Panc1 (cell line): ENCODE data around the gene DYRK1A. TPM values are rescaled to one million over a fixed set of nuclear protein-coding genes. Genes with fewer than 3 reads are reported as not detected.

ENCODE experiments used
- ATAC-seq: fragments of 200-7000 bp; cut with Tn5 transposase; 2 replicates; pipeline ENCODE4 v1.9.1; 2020; ENCODE audit warnings: mild to moderate bottlenecking, moderate library complexity
- BruUV-seq: library from RNA; stranded (reverse); fragments of 400-500 nt; replicated peaks from 2 replicates; lab custom pipeline; 2021; lab: Mats Ljungman, UMichigan
- CTCF ChIA-PET: fragments of 300-600 bp; sonication (Branson Sonifier 250); formaldehyde crosslinking; loops from one replicate; lab custom pipeline; 2022; ENCODE audit warnings: antibody characterized with exemption; lab: Charles Lee
- POLR2A ChIA-PET: fragments of 300-600 bp; sonication (Branson Sonifier 250); formaldehyde crosslinking; loops from one replicate; lab custom pipeline; 2022; ENCODE audit warnings: antibody characterized with exemption; lab: Charles Lee
- DNase-seq: peaks from one replicate; pipeline ENCODE4 v3.0.0-alpha.2; 2010; ENCODE audit warnings: low read depth, low spot score
- H3K27ac ChIP-seq: 2 replicates; pipeline ENCODE4 v1.5.1; 2011; ENCODE audit warnings: mild to moderate bottlenecking, low read length, inconsistent platforms
- H3K27me3 ChIP-seq: fragments of 200-500 bp; sonication (Bioruptor generic); 2 replicates; pipeline ENCODE4 v1.6.0; 2014; ENCODE audit warnings: low read length, inconsistent platforms; ENCODE audit not compliant: control insufficient read depth, insufficient read depth
- H3K36me3 ChIP-seq: fragments of 200-500 bp; sonication (Bioruptor generic); 2 replicates; pipeline ENCODE4 v1.5.1; 2014; ENCODE audit warnings: inconsistent platforms, mild to moderate bottlenecking, low read length, moderate library complexity; ENCODE audit not compliant: control insufficient read depth, insufficient read depth
- H3K4me1 ChIP-seq: 2 replicates; pipeline ENCODE4 v1.5.1; 2011; ENCODE audit warnings: inconsistent platforms, mild to moderate bottlenecking, low read length, moderate library complexity; ENCODE audit not compliant: control insufficient read depth, insufficient read depth
- H3K4me3 ChIP-seq, 2 experiments: 2 replicates each; pipeline ENCODE4 v1.5.1; 2011 to 2012; ENCODE audit warnings: low read depth in 2 of 2, low read length in 2 of 2, mild to moderate bottlenecking in 2 of 2, inconsistent platforms in 1 of 2, moderate library complexity in 1 of 2
- H3K9me3 ChIP-seq: fragments of 200-500 bp; sonication (Bioruptor generic); 2 replicates; pipeline ENCODE4 v1.5.1; 2014; ENCODE audit warnings: low read depth, mild to moderate bottlenecking, inconsistent platforms, low read length, moderate library complexity; ENCODE audit not compliant: control insufficient read depth, insufficient read depth
- CTCF ChIP-seq: fragments of 450-650 bp; IDR thresholded peaks from 2 replicates; pipeline ENCODE4 v1.5.1; 2017; ENCODE audit warnings: mild to moderate bottlenecking
- POLR2AphosphoS5 ChIP-seq: IDR thresholded peaks from 2 replicates; pipeline ENCODE4 v1.6.1; 2012; ENCODE audit warnings: mild to moderate bottlenecking, low read depth, low read length, moderate library complexity
- REST ChIP-seq, 2 experiments: IDR thresholded peaks; 2 replicates each; pipeline ENCODE4 v1.6.1; 2011 to 2012; ENCODE audit warnings: low read depth in 2 of 2, control low read depth in 1 of 2, low read length in 1 of 2, mild to moderate bottlenecking in 1 of 2, moderate library complexity in 1 of 2; ENCODE audit not compliant: insufficient read depth in 1 of 2
- SIN3A ChIP-seq: IDR thresholded peaks from 2 replicates; pipeline ENCODE4 v1.6.1; 2012; ENCODE audit warnings: low read depth, mild to moderate bottlenecking, low read length, moderate library complexity, borderline replicate concordance; ENCODE audit not compliant: insufficient read depth
- TCF7L2 ChIP-seq: IDR thresholded peaks from 2 replicates; pipeline ENCODE4 v1.6.1; 2011; ENCODE audit warnings: mild to moderate bottlenecking, low read depth, low read length, inconsistent platforms
- in situ Hi-C: cut with HindIII; loops from 2 replicates; pipeline ENCODE4 v1.10.0; 2016; ENCODE audit warnings: low sequenced_read_pairs, low pct_unique_long_range_greater_than_20kb
- intact Hi-C: fragments of 100-400 bp; cut with micrococcal nuclease; formaldehyde crosslinking; loops from one replicate; pipeline ENCODE4 v1.10.0; 2022; ENCODE audit not compliant: unreplicated experiment
- total RNA-seq: library from RNA; stranded (reverse); gene quantifications from one replicate; pipeline ENCODE4 v1.2.1, GENCODE V29; 2021; ENCODE audit not compliant: unreplicated experiment

Gene DYRK1A
- total RNA-seq, 1 experiment from 2014 or later, result 36.1 TPM

- Histone ChIP-seq H3K9me3 (no peaks in the 10 kb centered on the region), H3K4me1 (no peaks in the 10 kb centered on the region), H3K36me3 (peaks cover 22% of the 10 kb centered on the region), H3K27me3 (no peaks in the 10 kb centered on the region), H3K27ac (no peak overlapping the region), H3K4me3 (no peak overlapping the region)
- ATAC-seq (no peak), DNase-seq (no peak)
- ChIA-PET POLR2A (no interaction called here), CTCF (no interaction called here)
- intact Hi-C loops, result no loop called here
- in situ Hi-C loops, result no loop called here
- BruUV-seq, result no TSS peak
- TF ChIP-seq TCF7L2 (no peak), POLR2AphosphoS5 (no peak), SIN3A (no peak), REST (IDR thresholded peaks at IDR 0.05; ENCODE audit: insufficient read depth in 1 of 2, low read depth in 2 of 2, low read length in 1 of 2) (no peak), CTCF (no peak)
These were observed 143.3 kb downstream of the DYRK1A start for GRCh38 chr21:37509802-37510393.

- Histone ChIP-seq H3K4me3 (no peak overlapping the region), H3K36me3 (peaks cover 18% of the 10 kb centered on the region; the same call in 1 of the 2 replicates), H3K27me3 (no peaks in the 10 kb centered on the region), H3K27ac (no peak overlapping the region), H3K9me3 (no peaks in the 10 kb centered on the region), H3K4me1 (no peaks in the 10 kb centered on the region)
- intact Hi-C loops, result no loop called here
- no TSS peak for BruUV-seq
- no peak for ATAC-seq
- TF ChIP-seq TCF7L2 (no peak), POLR2AphosphoS5 (no peak), CTCF (no peak), REST (IDR thresholded peaks at IDR 0.05; ENCODE audit: insufficient read depth in 1 of 2, low read depth in 2 of 2, low read length in 1 of 2) (no peak), SIN3A (no peak)
- DNase-seq, result no peak
- POLR2A ChIA-PET, result interaction anchor here (0.5 kb wide), 1 partner anchor 361 kb away, joined by 3 read pairs; no protein-coding TSS in a partner anchor
- CTCF ChIA-PET, result no interaction called here
- in situ Hi-C loops, result no loop called here
These were observed 145.3 kb downstream of the DYRK1A start for GRCh38 chr21:37511848-37512247.
